ENCODE results near the gene LIG1.
A peak's percentile ranks its signal among the peaks of the same experiment; 100 is the strongest.

Gene LIG1

DNA sequence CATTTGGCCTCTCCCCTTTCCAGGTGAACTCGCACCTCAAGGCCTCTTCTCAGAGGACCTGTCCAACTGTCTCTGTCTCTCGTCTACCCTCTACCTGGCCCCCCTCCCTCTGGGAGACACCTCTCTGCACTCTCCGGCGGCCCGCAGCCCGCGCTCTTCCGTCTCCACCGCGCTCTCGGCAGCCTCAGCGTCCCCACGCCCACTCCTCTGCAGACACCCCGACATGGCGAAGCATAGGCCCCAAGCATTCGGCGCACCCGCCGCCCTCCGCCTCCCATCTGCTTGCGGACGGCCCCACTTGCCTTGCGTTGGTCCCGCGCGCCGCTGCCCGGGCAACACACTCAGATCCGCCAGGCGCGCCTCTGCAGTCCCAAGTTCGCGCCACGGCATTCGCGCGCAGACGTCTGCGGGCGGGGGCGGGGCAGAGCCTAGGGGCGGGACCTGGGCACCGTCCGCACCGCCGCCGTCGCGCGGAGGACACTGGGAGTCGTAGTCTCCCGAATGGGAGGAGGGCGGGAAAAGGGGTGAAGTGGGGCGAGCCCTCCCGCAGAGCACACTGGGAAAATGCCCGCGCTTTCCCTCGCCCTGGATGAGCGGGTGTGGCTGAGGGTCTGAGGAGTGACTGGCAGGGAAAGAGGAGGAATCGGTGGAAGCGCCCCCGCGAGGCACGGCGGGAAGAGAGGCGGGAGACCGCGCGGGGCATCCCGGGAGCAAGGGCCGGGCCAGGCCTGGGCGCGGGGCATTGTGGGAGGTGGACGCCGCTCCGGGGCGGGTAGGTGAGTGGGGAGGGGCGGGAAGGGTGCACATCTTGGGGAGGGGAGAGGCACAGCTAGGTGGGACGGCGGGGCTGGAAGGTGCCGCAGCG is at the start of gene LIG1, which contains the start of gene ZSWIM9:
LIG1 (minus strand) TSS at position 406 of the 865 bp plus-strand sequence. CDS start 4,778 bp downstream, outside the sequence.
ZSWIM9 (plus strand) TSS at position 742 of the 865 bp plus-strand sequence. CDS start 1,123 bp downstream, outside the sequence.
- DNase-seq (ENCODE audit: low spot score), result peak; percentile 93

DNA sequence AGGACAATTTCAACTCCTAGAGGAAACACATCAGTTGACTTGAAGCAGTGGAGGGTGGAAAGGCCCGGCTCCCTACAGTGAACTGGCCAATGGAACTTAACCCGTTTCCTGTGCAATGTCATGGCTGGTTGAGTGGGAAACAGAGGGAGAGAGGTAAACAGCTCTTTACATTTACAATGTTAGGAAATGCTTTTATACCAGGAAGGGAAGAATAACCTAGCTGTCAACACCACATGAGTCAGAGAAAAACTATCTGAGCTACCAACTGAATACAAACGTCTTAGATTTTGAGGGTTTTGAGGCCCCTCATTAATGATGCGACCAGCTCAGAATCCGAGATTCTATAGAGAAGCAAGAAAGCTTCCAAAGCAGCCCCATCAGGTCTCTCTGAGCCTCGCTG is 48.9 kb upstream of the LIG1 start:
- DNase-seq (ENCODE audit: low spot score), result no peak

DNA sequence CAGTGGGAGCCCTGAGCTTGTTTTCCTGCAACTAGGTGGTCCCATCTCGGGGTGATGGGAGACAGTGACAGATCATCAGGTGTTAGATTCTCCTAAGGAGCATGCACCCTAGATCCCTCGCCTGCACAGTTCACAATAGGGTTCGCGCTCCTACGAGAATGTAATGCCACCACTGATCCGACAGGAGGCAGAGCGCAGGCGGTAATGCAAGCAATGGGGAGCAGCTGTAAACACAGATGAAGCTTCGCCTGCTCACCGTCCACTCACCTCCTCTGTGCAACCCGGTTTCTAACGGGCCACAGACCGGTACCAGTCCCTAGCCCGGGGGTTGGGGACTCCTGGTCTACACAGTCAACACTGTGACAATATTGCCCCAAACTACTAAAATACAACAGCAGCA is 46.8 kb upstream of the LIG1 start:
- no peak for DNase-seq (ENCODE audit: low spot score)

DNA sequence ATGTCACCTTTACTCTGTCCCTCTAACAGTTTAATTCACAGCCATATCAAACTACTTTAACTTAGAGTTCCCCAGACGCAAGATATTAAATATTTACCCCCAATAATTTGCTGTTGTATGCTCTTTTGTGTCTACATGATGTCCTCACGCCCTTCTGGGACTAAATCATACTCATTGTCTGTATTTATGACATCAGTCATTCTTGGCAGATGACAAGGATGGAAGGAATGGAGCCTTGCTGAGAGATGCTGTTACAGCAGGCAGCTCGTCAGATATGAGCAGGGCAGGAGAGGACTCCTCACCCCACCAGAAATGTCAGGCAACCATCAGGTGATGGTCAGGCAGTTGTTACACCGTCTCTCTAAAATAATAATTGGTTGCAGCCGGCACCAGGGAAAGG is 43.8 kb upstream of the LIG1 start:
- no peak for DNase-seq (ENCODE audit: low spot score)

DNA sequence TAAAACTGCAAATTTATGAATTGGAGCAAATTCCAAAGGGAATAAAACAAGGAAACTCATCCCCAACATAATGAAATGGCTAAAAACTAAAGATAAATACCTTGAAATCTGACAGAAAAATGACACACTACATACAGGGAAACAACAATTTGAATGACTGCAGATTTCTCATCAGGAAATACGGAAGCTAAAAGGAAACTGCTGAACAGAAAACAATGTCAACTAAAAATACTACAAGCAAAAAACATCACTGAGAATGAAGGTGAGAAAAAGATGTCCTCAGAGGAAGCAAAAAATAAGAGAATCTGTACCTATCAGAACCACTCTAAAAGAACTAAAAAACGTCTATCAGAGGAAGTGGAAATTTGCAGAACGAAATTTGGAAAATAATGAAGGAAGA is 39.9 kb upstream of the LIG1 start:
- no peak for DNase-seq (ENCODE audit: low spot score)

DNA sequence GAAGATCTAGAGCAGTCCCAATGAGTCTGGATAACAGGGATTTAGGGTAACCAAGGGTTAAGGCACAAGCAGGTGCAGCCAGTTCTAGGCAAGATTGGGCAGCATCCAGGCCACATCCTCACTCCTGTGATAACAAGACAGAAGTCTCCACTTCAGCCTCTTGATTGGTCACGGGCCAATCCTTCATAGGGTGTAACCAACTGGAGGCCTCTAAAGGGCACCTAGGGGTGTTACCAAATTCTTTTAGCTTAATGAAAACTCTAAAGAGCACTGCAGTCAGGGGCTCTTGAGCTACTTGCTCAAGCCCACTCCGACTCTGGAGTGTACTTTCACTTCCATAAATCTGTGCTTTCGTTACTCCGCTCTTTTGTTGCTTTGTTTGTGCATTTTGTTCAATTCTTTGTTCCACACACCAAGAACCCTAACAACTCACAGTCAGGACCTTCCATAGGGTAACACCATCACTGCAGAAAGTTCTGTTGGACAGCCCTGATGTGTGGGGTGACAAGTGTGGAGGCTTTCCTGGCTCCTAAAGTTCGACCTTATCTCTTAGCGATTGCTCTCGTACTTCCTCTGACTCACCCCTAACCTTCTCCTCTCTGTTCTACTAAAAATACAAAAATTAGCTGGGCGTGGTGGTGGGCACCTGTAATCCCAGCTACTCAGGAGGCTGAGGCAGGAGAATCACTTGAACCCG is 36.4 kb upstream of the LIG1 start:
- DNase-seq (ENCODE audit: low spot score), result no peak

DNA sequence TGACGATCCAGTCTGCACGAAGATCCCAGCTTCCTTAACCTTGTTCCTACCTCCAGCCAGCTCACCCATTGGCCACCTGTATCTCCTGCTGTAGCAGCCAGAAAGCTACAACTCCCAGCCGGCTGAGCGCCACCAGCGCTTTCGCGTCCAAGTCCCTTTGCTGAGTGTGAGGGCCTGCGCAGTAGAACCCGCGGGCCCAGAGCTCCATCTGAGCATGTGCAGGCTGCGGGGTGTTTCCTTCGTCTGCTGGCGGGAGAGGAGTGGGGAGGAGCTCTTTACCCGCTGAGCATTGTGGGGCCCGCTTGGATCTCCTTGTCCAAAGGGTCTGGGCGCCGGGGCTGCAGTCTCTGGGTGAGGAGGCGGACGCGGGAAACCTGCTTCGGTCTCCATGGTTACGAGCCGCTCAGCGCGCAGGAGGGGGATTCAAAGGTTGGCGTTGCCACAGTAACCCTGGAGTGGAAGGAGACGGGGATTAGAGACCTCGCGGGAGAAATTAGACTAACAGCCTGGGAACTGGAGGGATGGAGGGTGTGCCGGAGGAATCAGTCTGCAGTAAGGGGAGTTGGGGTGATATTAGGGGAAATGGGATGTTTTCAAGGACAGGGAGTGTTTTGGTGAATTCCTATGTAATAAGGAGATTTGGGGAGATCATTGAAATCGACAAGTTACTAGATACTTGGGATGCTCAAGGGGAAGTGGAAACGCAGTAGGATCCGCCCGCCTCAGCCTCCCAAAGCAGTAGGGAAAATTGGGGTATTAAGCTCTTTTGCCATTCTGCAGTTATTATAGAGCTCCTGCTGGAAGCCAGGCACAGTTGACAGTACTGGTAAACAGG is 33.9 kb upstream of the LIG1 start:
- DNase-seq (ENCODE audit: low spot score), result peak; percentile 97

DNA sequence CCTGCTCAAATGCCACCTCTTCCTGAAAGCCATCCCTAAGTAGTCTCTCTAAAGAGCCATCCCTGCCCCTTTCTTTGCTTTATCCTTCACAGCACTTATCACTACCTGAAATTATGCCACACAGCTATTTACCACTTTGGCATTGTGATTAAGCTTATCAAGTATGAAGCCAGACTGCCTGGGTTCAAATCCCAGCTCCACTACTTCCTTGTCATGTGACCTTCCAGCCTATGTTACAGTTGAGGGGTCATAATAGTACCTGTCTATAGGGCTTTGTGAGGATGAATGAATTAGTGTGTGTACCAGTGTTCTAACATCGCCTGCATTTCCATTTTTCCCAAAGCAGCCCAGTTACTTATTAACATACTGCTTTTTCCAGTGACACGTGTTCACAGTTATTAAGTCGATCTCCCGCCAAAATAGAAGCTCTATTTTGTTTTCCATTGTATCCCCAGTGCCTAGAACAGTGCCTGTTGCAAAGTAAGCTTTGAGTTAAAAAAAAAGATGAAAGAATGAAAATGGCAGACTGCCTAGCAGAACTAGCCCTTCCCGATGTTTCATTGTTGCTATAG is 33.2 kb upstream of the LIG1 start:
- no peak for DNase-seq (ENCODE audit: low spot score)

DNA sequence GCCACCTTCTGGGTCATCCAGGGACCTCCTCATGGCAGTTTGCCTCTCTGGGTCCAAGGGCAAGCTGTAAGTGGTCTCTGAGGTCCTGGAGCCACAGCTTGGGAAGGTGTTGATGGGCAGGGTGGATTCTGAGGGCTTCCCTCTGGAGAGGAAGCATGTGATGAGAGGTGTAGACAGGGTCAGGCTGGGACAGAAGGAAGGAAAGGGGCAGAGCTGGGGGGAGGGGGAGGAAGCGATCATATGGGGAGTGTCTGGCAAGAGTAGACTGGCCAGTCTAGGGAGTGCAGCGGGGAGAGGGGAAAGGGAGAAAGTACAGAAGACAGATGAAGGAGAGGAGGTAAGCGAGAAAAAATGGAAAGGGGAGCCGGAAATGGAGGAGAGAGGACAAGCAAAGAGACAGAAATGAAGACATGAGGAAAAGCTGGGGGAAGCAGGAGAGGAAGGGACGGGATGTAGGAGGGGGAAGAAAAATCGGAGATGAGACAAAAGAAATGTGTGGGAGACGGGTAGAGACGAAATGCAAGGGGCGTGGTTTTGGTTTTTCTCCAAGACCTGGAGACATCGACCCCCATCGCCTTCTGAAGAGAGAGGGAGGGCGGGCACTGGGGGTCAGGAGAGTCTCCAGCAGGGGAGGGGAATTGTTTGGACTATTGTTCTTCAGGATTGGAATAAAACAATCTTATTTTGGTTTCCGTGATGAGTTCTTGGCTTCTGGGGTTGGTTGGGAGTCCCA is 27.0 kb upstream of the LIG1 start:
- no peak for DNase-seq (ENCODE audit: low spot score)

DNA sequence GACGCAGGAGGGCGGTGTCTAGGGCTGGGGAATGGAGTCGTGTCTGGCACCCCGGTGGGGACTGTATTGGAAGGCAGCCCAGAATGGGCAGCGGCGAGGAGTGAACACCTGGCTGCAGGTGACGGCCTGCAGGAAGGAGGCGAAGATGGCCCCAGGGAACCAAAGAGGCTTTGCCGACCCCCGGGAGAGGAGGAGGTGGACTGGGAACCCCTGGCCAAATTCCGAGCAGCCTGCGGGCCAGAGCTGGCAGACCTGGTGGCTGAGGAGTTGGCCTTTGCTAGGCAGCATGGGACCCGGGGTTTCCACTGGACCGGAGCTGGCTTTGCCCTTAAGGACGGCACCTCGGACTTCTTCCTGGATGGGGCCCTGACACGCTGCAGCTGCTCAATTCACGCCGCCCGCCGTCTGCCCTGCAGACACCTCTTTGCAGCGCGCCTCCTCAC is 26.2 kb upstream of the LIG1 start:
- no peak for DNase-seq (ENCODE audit: low spot score)

DNA sequence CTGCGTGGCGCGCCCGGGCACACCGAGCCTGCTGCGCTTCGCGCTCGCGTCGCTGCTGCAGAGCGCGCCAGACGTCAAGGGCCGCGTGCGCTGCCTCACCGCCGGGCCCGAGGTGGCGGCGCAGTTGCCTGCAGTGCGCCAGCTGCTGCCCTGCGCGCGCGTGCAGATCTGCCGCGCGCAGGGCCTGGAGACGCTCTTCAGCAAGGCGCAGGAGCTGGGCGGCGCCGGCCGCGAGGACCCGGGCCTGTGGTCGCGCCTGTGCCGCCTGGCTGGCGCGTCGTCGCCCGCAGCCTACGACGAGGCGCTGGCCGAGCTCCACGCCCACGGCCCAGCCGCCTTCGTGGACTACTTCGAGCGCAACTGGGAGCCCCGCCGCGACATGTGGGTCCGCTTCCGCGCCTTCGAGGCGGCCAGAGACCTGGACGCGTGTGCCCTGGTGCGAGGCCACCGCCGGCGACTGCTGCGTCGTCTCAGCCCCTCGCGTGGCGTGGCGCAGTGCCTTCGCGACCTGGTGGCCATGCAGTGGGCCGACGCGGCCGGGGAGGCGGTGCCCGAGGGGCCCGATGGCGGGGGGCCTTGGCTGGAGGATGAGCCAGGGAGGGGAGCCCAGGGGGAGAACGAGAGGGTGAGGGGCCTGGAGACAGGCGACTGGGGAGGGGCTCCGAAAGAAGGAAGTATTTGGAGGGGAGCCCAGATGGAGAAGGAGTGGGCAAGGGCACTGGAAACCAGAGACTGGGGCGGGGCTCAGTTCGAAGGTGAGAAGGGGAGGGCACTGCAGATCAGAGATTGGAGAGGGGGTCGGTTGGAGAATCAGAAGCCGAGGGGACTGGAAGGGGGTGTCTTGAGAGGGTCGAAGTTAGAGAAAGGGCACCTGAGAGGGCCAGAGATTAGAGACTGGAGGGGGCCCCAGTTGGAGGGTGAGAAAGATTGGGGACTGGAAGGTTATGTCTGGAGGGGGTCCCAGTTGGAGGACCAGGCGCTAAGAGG is 25.0 kb upstream of the LIG1 start:
- DNase-seq (ENCODE audit: low spot score), result no peak

DNA sequence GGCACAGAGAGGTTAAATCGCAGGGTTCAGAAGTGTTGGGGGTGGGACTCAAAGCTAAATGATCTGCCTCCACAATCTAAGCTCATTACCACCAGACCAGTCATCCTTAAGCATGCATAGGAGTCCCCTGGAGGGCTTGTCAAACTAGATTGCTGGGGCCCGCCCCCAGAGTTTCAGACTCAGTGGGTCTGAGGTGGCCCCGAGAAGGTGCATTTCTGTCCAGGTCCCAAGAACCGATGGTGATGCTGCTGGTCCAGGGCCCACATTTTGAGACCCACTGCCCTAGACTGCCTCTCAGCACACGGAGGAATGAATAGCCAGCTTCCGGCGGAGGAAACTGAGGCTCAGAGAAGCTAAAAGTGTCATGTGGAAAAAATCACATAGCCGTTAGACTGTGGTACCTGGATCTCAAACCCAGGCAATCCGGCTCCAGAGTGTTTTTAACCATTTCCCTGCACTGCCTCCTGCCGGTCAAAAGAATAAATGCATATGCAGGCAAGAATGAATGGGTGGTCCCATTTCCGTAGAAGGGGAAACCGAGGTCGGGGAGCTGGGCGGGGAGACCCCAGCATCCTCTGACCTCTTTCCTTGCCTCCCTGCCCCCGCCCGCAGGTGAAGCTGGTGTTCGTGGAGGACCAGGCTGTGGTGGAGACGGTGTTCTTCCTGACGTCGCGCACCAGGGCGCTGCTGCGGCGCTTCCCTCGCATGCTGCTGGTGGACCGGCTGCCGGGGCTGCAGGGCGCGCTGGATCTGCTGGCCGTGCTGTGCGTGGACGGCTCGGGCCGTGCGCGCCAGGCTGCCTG is 24.1 kb upstream of the LIG1 start:
- no peak for DNase-seq (ENCODE audit: low spot score)

DNA sequence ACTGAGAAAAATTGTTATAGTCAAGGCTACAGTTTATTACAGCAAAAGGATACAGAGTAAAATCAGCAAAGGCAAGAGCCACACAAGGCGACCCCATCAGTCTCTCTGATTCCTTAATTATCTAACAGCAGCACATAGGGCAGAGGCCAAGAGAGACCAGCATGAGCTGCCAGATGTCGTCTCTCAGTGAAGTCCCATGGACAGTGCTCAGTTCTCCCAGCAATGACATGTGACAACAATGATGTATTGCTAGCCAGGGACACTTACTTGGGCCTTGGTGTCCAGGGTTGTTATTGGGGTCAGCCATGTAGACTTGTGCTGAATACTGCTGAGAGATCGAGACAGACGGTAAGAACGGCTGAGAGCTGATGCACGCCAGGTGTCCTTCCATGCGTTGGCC is 22.6 kb upstream of the LIG1 start:
- peak; percentile 40 for DNase-seq (ENCODE audit: low spot score)

DNA sequence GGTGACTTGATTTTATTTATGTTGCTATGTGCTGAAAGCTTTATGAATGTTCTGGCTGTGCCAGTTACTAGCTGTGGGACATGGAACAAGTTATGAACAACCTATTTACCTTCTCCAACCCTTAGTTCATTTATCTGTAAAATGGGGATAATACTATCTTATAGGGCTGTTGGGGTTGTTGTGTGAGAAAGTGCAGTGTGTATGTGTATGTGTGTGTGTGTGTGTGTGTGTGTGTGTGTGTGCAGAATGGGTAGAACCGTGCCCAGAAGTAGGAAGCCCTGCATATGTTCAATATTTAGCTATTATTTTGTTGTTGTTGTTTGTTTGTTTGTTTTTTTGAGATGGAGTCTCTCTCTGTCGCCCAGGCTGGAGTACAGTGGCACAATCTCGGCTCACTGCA is 20.7 kb upstream of the LIG1 start:
- DNase-seq (ENCODE audit: low spot score), result no peak

DNA sequence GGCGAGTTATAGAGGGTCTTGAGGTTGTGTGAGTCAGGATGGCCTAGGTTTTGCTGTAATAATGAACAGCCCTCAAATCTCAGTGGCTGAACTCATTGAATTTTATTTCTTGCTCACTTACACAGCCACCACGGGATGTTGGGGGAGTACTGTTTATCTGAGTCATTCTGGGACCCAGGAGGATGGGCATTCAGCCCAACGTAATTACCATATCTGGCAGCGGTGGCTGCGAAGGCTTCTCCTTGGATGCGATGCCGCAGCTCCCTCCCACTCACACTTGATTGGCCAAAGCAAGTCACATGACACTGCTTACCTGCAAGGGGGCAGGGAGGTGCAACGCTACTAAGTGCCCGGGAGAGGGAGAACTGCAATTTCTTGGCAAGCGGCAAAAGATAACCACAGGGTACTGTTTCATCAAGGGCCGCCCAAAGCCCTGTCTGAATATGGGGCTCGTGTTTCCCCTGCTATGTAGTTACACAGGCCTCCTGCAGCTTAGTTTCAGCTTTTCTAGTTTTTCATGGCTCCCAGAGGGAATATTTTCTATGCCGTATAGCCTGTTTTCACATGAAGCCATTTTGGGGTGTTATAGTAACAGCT is 20.2 kb upstream of the LIG1 start:
- peak; percentile 61 for DNase-seq (ENCODE audit: low spot score)

DNA sequence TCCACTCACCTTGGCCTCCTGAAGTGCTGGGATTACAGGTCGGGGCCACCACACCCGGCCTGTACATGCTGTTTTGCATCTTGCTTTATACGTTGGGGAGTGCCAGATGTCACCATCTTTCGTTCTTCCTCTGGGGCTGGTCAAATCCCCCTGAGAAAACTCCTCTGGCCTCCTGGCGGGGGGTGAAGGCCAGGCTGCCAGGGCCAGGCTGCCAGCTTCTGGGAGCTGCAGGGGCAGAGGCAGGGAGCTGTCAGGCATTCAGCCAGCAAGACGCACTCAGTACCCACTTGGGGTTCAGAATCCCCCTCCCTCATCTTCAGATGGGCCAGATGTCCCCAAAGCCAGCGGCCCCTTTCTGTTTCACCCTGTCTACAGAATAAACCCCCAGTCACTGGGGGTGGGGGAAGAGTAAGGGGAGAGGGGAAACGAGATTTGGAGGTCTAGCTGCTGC is 16.4 kb upstream of the LIG1 start:
- DNase-seq (ENCODE audit: low spot score), result no peak

DNA sequence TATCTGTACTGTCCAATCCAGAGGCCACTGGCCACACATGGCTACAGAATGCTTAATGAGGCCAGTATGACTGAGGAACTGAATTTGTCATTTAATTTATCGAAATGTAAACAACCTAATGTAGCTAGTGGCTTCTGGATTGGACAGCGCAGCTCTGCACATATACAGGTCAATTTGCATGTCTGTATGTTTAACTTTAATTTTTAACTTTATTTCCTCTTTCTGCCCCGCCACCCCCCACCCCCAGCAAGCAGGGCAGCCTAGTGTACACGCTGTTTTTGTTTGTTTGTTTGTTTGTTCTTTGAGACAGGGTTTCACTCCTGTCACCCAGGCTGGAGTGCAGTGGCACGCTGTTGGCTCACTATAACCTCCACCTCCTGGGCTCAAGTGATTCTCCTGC is 15.9 kb upstream of the LIG1 start:
- no peak for DNase-seq (ENCODE audit: low spot score)

DNA sequence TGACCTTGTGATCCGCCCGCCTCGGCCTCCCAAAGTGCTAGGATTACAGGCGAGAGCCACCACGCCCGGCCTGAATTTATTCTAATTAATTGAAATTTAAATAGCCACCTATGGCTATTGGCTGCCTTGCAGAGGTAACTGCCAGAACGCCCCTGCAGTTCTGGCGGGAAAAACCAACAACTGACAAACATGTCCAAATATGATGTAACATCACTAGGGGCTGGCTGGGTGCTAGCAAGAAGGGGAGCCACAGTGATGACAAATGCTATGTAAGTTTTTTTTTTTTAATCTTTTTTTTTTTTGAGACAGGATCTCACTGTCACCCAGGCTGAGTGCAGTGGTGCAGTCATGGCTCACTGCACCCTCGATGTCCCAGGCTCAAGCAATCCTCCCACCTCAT is 13.2 kb upstream of the LIG1 start:
- no peak for DNase-seq (ENCODE audit: low spot score)

DNA sequence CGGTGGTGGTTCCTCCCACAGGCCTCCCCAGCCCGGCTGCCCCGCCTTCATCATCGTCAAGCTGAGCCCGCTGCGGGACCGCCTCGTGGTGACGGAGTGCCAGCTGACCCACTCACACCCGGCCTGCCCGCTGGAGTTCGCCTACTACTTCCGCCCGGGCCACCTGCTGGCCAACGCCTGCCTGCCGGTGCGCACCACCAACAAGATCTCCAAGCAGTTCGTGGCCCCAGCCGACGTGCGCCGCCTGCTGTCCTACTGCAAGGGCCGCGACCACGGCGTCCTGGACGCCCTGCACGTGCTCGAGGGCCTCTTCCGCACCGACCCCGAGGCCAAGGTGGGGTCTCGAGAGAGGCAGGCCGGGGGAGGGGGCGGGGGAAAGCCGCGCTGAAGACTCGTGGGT is 12.3 kb upstream of the LIG1 start:
- DNase-seq (ENCODE audit: low spot score), result no peak
